ENCODE results near the gene NOX3. TPM values are rescaled to one million over a fixed set of nuclear protein-coding genes. Genes with fewer than 3 reads are reported as not detected.
A peak's percentile ranks its signal among the peaks of the same experiment; 100 is the strongest.
"Not testable (repeated sequence)": the region's sequence is repeated elsewhere in the genome, so short reads cannot be mapped to it uniquely, and the experiment has no call there.

The NOX3 gene
- total RNA-seq (2014; rRNA removed; shearing (Covaris generic)), result not detected in 2 replicates

GRCh38 chr6:155455766-155456165 is at the start of gene NOX3:
NOX3 (minus strand) TSS chr6:155455839; CDS start chr6:155455800, 39 bp downstream.
- DNase-seq (ENCODE audit: low read depth), result no peak

- no peak for DNase-seq (ENCODE audit: low read depth)
These were observed 49.4 kb upstream of the NOX3 start for GRCh38 chr6:155504848-155505607.

GRCh38 chr6:155502393-155502792 is 46.8 kb upstream of the NOX3 start:
- DNase-seq (ENCODE audit: low read depth), result no peak

- DNase-seq (ENCODE audit: low read depth), result no peak
These were observed 43.9 kb upstream of the NOX3 start for GRCh38 chr6:155499574-155499973.

GRCh38 chr6:155498370-155498769 is 42.7 kb upstream of the NOX3 start:
- DNase-seq (ENCODE audit: low read depth), result peak; percentile 23

GRCh38 chr6:155497273-155497672 is 41.6 kb upstream of the NOX3 start:
- DNase-seq (ENCODE audit: low read depth), result no peak

- DNase-seq (ENCODE audit: low read depth), result peak; percentile 80
These were observed 39.6 kb upstream of the NOX3 start for GRCh38 chr6:155495011-155495768.

- peak; percentile 100 for DNase-seq (ENCODE audit: low read depth)
These were observed 38.1 kb upstream of the NOX3 start for GRCh38 chr6:155493694-155494143.

GRCh38 chr6:155493026-155493693 is 37.5 kb upstream of the NOX3 start:
- DNase-seq (ENCODE audit: low read depth), result peak; percentile 17

- no peak for DNase-seq (ENCODE audit: low read depth)
These were observed 36.6 kb upstream of the NOX3 start for GRCh38 chr6:155492061-155492735.

GRCh38 chr6:155491421-155491820 is 35.8 kb upstream of the NOX3 start:
- DNase-seq (ENCODE audit: low read depth), result no peak

GRCh38 chr6:155488197-155488596 is 32.6 kb upstream of the NOX3 start:
- DNase-seq (ENCODE audit: low read depth), result not testable (repeated sequence)

GRCh38 chr6:155487371-155488130 is 31.9 kb upstream of the NOX3 start:
- no peak for DNase-seq (ENCODE audit: low read depth)

GRCh38 chr6:155486721-155487294 is 31.2 kb upstream of the NOX3 start:
- DNase-seq (ENCODE audit: low read depth), result no peak

- no peak for DNase-seq (ENCODE audit: low read depth)
These were observed 30.1 kb upstream of the NOX3 start for GRCh38 chr6:155485756-155486155.

GRCh38 chr6:155483858-155484257 is 28.2 kb upstream of the NOX3 start:
- DNase-seq (ENCODE audit: low read depth), result no peak

- DNase-seq (ENCODE audit: low read depth), result no peak
These were observed 25.6 kb upstream of the NOX3 start for GRCh38 chr6:155481215-155481614.

GRCh38 chr6:155473741-155474140 is 18.1 kb upstream of the NOX3 start:
- DNase-seq (ENCODE audit: low read depth), result peak; percentile 62

GRCh38 chr6:155472886-155473285 is 17.2 kb upstream of the NOX3 start:
- DNase-seq (ENCODE audit: low read depth), result peak; percentile 47

GRCh38 chr6:155470979-155471616 is 15.5 kb upstream of the NOX3 start:
- not testable (repeated sequence) for DNase-seq (ENCODE audit: low read depth)
